Measurements from ENCODE around the gene POLR1A. TPM values are rescaled to one million over a fixed set of nuclear protein-coding genes. Genes with fewer than 3 reads are reported as not detected.

Gene POLR1A
- total RNA-seq, 2 experiments from 2014 or later, result 13.1 to 13.4 TPM

- ATAC-seq (ENCODE audit: poor library complexity) (no peak), DNase-seq (no peak)
- H3K27ac ChIP-seq (ENCODE audit: low read depth in 1 of 2, low read length in 2 of 2), result no peak overlapping the region
- no peak for TF ChIP-seq CTCF (IDR thresholded peaks at IDR 0.05)
- H3K36me3 ChIP-seq (ENCODE audit: insufficient read depth, low read length), result peaks cover 30% of the 10 kb centered on the region
- CTCF ChIA-PET, result interaction anchor here (0.6 to 2.6 kb wide), 4 partner anchors 27 to 280 kb away, joined by 3 to 11 read pairs (median 8); partner anchors contain the start of gene ST3GAL5
- Mint-ChIP-seq H3K9me3 (no peaks in the 10 kb centered on the region), H3K27me3 (no peaks in the 10 kb centered on the region), H3K36me3 (ENCODE audit: low read depth) (peaks cover 57% of the 10 kb centered on the region), H3K4me3 (peak overlapping the region; percentile 89), H3K4me1 (ENCODE audit: low read depth) (peaks cover 60% of the 10 kb centered on the region), H3K27ac (peak overlapping the region; percentile 95)
- peak overlapping the region; percentile 80 for H3K4me3 ChIP-seq (ENCODE audit: low read length)
- no peaks in the 10 kb centered on the region for H3K9me3 ChIP-seq (ENCODE audit: control insufficient read depth in 1 of 2, insufficient read depth in 1 of 2, low read length in 2 of 2)
- peaks cover 16% of the 10 kb centered on the region for H3K4me1 ChIP-seq (ENCODE audit: insufficient read depth, low read length)
- POLR2A ChIA-PET, result interaction anchor here (1.0 to 2.8 kb wide), 11 partner anchors 11 to 781 kb away, joined by 3 to 43 read pairs (median 9); partner anchors contain the start of genes IMMT and KDM3A
- intact Hi-C loops (cut with DNase I, micrococcal nuclease), result loop anchor here (2.0 to 10.0 kb wide), 6 partner anchors 70 to 1948 kb away; partner anchors contain the start of genes KDM3A (in 1 of the 2), KRCC1 (in 1 of the 2), MAT2A (in 1 of the 2) and RNF103 (in 1 of the 2)
- H3K27me3 ChIP-seq (ENCODE audit: control insufficient read depth in 1 of 2, insufficient read depth in 2 of 2, low read length in 2 of 2), result no peaks in the 10 kb centered on the region
Observed at GRCh38 chr2:86107031-86107430, 1.3 kb upstream of the POLR1A start.

- POLR2A ChIA-PET, result interaction anchor here (0.6 to 2.8 kb wide), 25 partner anchors 9 to 780 kb away, joined by 3 to 43 read pairs (median 6); partner anchors contain the start of genes IMMT, KDM3A, MAT2A and RETSAT
- intact Hi-C loops (cut with DNase I, micrococcal nuclease), result loop anchor here (1.0 to 10.0 kb wide), 8 partner anchors 69 to 1949 kb away; partner anchors contain the start of genes IMMT (in 1 of the 2), KDM3A (in 1 of the 2), KRCC1 (in 1 of the 2) and MAT2A (in 1 of the 2)
- Mint-ChIP-seq H3K4me3 (peak within 1 kb of the TSS; percentile 89), H3K9me3 (no peaks in the 10 kb centered on the region), H3K4me1 (ENCODE audit: low read depth) (peaks cover 60% of the 10 kb centered on the region), H3K27ac (peak within 1 kb of the TSS; percentile 95), H3K36me3 (ENCODE audit: low read depth) (peaks cover 63% of the 10 kb centered on the region), H3K27me3 (no peaks in the 10 kb centered on the region)
- Histone ChIP-seq H3K27me3 (ENCODE audit: control insufficient read depth in 1 of 2, insufficient read depth in 2 of 2, low read length in 2 of 2) (no peaks in the 10 kb centered on the region), H3K4me1 (ENCODE audit: insufficient read depth, low read length) (peaks cover 16% of the 10 kb centered on the region), H3K9me3 (ENCODE audit: control insufficient read depth in 1 of 2, insufficient read depth in 1 of 2, low read length in 2 of 2) (no peaks in the 10 kb centered on the region), H3K27ac (ENCODE audit: low read depth in 1 of 2, low read length in 2 of 2) (peak within 1 kb of the TSS; percentile 81 to 87), H3K36me3 (ENCODE audit: insufficient read depth, low read length) (peaks cover 26% of the 10 kb centered on the region), H3K4me3 (ENCODE audit: low read length) (peak within 1 kb of the TSS; percentile 80)
- ATAC-seq (ENCODE audit: poor library complexity) (peak; percentile 89), DNase-seq (peak; percentile 84 to 97 (median 90))
- CTCF ChIA-PET, result interaction anchor here (0.6 to 2.6 kb wide), 5 partner anchors 27 to 279 kb away, joined by 3 to 11 read pairs (median 8); partner anchors contain the start of gene ST3GAL5
- TF ChIP-seq CTCF (IDR thresholded peaks at IDR 0.05), result no peak
Observed at GRCh38 chr2:86105969-86106945, 571 bp upstream of the POLR1A start, which contains the start of gene PTCD3. PTCD3 (plus strand) TSS chr2:86106235; CDS start chr2:86106248, 13 bp downstream.

GRCh38 chr2:86102157-86102556, 3.5 kb downstream of the POLR1A start:
- peaks cover 62% of the 10 kb centered on the region for H3K36me3 Mint-ChIP-seq (ENCODE audit: low read depth)
- H3K27ac Mint-ChIP-seq, result no peak overlapping the region
- H3K4me3 Mint-ChIP-seq, result no peak overlapping the region
- intact Hi-C loops (cut with DNase I, micrococcal nuclease), result loop anchor here in 1 of 2 experiments (10.0 kb wide), 4 partner anchors 343 to 1953 kb away; partner anchors contain the start of genes KDM3A, KRCC1, RNF103 and RNF181
- CTCF ChIA-PET, result interaction anchor here (1.6 kb wide), 1 partner anchor 288 kb away, joined by 4 read pairs; no protein-coding TSS in a partner anchor
- no peak overlapping the region for H3K27ac ChIP-seq (ENCODE audit: low read depth in 1 of 2, low read length in 2 of 2)
- DNase-seq, result no peak
- H3K9me3 ChIP-seq (ENCODE audit: control insufficient read depth in 1 of 2, insufficient read depth in 1 of 2, low read length in 2 of 2), result no peaks in the 10 kb centered on the region
- H3K36me3 ChIP-seq (ENCODE audit: insufficient read depth, low read length), result peaks cover 30% of the 10 kb centered on the region
- H3K27me3 ChIP-seq (ENCODE audit: control insufficient read depth in 1 of 2, insufficient read depth in 2 of 2, low read length in 2 of 2), result no peaks in the 10 kb centered on the region
- peaks cover 61% of the 10 kb centered on the region for H3K4me1 Mint-ChIP-seq (ENCODE audit: low read depth)
- TF ChIP-seq CTCF (IDR thresholded peaks at IDR 0.05), result no peak
- H3K9me3 Mint-ChIP-seq, result no peaks in the 10 kb centered on the region
- no peak overlapping the region for H3K4me3 ChIP-seq (ENCODE audit: low read length)
- peaks cover 12% of the 10 kb centered on the region for H3K4me1 ChIP-seq (ENCODE audit: insufficient read depth, low read length)
- no peaks in the 10 kb centered on the region for H3K27me3 Mint-ChIP-seq
- POLR2A ChIA-PET, result interaction anchor here (0.6 kb wide), 1 partner anchor 476 kb away, joined by 3 read pairs; no protein-coding TSS in a partner anchor
- ATAC-seq (ENCODE audit: poor library complexity), result no peak

Measured in CD4-positive, alpha-beta T cell (primary cell).